Osteocyte (in vitro differentiated cells): Measurements from ENCODE around the gene TECRL. TPM values are rescaled to one million over a fixed set of nuclear protein-coding genes. Genes with fewer than 3 reads are reported as not detected.

Experiments used
- DNase-seq: peaks from one replicate; pipeline ENCODE4 v3.0.0; 2021; ENCODE audit warnings: mixed read lengths; ENCODE audit not compliant: unreplicated experiment; ENCODE audit errors: extremely low spot score
- H3K27ac Mint-ChIP-seq: one replicate; pipeline ENCODE4 v1.8.0; 2021; ENCODE audit warnings: mild to moderate bottlenecking, mixed read lengths; ENCODE audit not compliant: unreplicated experiment
- H3K27me3 Mint-ChIP-seq: one replicate; pipeline ENCODE4 v1.8.0; 2021; ENCODE audit warnings: mixed read lengths; ENCODE audit not compliant: unreplicated experiment
- H3K36me3 Mint-ChIP-seq: one replicate; pipeline ENCODE4 v1.8.0; 2021; ENCODE audit warnings: mixed read lengths; ENCODE audit not compliant: unreplicated experiment
- H3K4me1 Mint-ChIP-seq: one replicate; pipeline ENCODE4 v1.8.0; 2021; ENCODE audit warnings: mixed read lengths; ENCODE audit not compliant: unreplicated experiment
- H3K4me3 Mint-ChIP-seq: one replicate; pipeline ENCODE4 v1.8.0; 2021; ENCODE audit warnings: mild to moderate bottlenecking, moderate library complexity, mixed read lengths; ENCODE audit not compliant: unreplicated experiment
- H3K9me3 Mint-ChIP-seq: one replicate; pipeline ENCODE4 v1.8.0; 2021; ENCODE audit warnings: mixed read lengths; ENCODE audit not compliant: unreplicated experiment
- CTCF ChIP-seq: fragments of 200-600 bp; sonication (generic); IDR thresholded peaks from 2 replicates; pipeline ENCODE4 v1.5.0; 2021; ENCODE audit warnings: antibody characterized with exemption, mild to moderate bottlenecking, moderate library complexity
- total RNA-seq: library from RNA; stranded (reverse); gene quantifications from 2 replicates; pipeline ENCODE4 v1.2.1, GENCODE V29; 2021

TECRL gene
- total RNA-seq, 1 donor from 2014 or later = not detected

- no peak for TF ChIP-seq CTCF
- DNase-seq = no peak
- Mint-ChIP-seq H3K36me3 (no peaks in the 10 kb centered on the region), H3K4me1 (no peaks in the 10 kb centered on the region), H3K27me3 (peaks cover 2% of the 10 kb centered on the region), H3K27ac (no peak overlapping the region), H3K9me3 (peaks cover 6% of the 10 kb centered on the region), H3K4me3 (no peak overlapping the region)
Observed at GRCh38 chr4:64305565-64306254, 103.5 kb downstream of the TECRL start.

- H3K4me3 Mint-ChIP-seq = no peak overlapping the region
- H3K36me3 Mint-ChIP-seq = no peaks in the 10 kb centered on the region
- TF ChIP-seq CTCF = no peak
- H3K9me3 Mint-ChIP-seq = peaks cover under 1% of the 10 kb centered on the region
- H3K27ac Mint-ChIP-seq = no peak overlapping the region
- no peak for DNase-seq
- no peaks in the 10 kb centered on the region for H3K4me1 Mint-ChIP-seq
- H3K27me3 Mint-ChIP-seq = no peaks in the 10 kb centered on the region
Observed at GRCh38 chr4:64272432-64272831, 136.8 kb downstream of the TECRL start.

GRCh38 chr4:64271601-64272081 is 137.6 kb downstream of the TECRL start:
- no peaks in the 10 kb centered on the region for H3K27me3 Mint-ChIP-seq
- H3K36me3 Mint-ChIP-seq = no peaks in the 10 kb centered on the region
- H3K4me1 Mint-ChIP-seq = no peaks in the 10 kb centered on the region
- DNase-seq = no peak
- no peak overlapping the region for H3K27ac Mint-ChIP-seq
- TF ChIP-seq CTCF = no peak
- H3K4me3 Mint-ChIP-seq = no peak overlapping the region
- H3K9me3 Mint-ChIP-seq = peaks cover 7% of the 10 kb centered on the region

- Mint-ChIP-seq H3K27me3 (no peaks in the 10 kb centered on the region), H3K36me3 (no peaks in the 10 kb centered on the region), H3K9me3 (peaks cover 7% of the 10 kb centered on the region), H3K4me3 (no peak overlapping the region), H3K4me1 (no peaks in the 10 kb centered on the region), H3K27ac (no peak overlapping the region)
- DNase-seq = no peak
- no peak for TF ChIP-seq CTCF
Observed at GRCh38 chr4:64266669-64267068, 142.6 kb downstream of the TECRL start.

- no peak overlapping the region for H3K27ac Mint-ChIP-seq
- no peaks in the 10 kb centered on the region for H3K36me3 Mint-ChIP-seq
- no peak for TF ChIP-seq CTCF
- no peaks in the 10 kb centered on the region for H3K4me1 Mint-ChIP-seq
- no peak for DNase-seq
- no peak overlapping the region for H3K4me3 Mint-ChIP-seq
- H3K27me3 Mint-ChIP-seq = no peaks in the 10 kb centered on the region
- peaks cover 7% of the 10 kb centered on the region for H3K9me3 Mint-ChIP-seq
Observed at GRCh38 chr4:64266263-64266662, 143.0 kb downstream of the TECRL start.
